SH-SY5Y (cell line): ENCODE measurements around the gene CCDC148.

Source experiments
- GATA2 ChIP-seq: IDR thresholded peaks from 2 replicates; pipeline ENCODE4 v1.6.1; 2011; ENCODE audit warnings: mild to moderate bottlenecking, low read depth, low read length
- GATA3 ChIP-seq: IDR thresholded peaks from 2 replicates; pipeline ENCODE4 v1.6.1; 2011; ENCODE audit warnings: low read depth, mild to moderate bottlenecking, low read length, moderate library complexity

- TF ChIP-seq GATA3 (no peak), GATA2 (no peak)
Measured at GRCh38 chr2:158144914-158145625, 311.5 kb downstream of the CCDC148 start.
